Epithelial cell of esophagus (primary cell): ENCODE data around the gene BNC1.

Experiments used
- DNase-seq: peaks from one replicate; pipeline ENCODE4 v3.0.0; 2010; ENCODE audit warnings: low read depth
- H3K4me3 ChIP-seq: 2 replicates; pipeline ENCODE4 v1.5.1; 2011; ENCODE audit warnings: mild to moderate bottlenecking, low read length, control low read depth
- TF ChIP-seq, protein P1 (sequence below): IDR thresholded peaks from 2 replicates; pipeline ENCODE4 v1.5.1; 2011; ENCODE audit warnings: low read depth, mild to moderate bottlenecking, low read length, control low read depth, inconsistent platforms; ENCODE audit not compliant: insufficient read depth; ENCODE audit errors: missing control alignments

The BNC1 gene

GRCh38 chr15:83284559-83285283 is at the start of gene BNC1:
Gene BNC1 (minus strand): TSS chr15:83284664. CDS start chr15:83284628, 36 bp downstream.
- peak within 1 kb of the TSS; percentile 85 for H3K4me3 ChIP-seq
- TF ChIP-seq, protein P1, sequence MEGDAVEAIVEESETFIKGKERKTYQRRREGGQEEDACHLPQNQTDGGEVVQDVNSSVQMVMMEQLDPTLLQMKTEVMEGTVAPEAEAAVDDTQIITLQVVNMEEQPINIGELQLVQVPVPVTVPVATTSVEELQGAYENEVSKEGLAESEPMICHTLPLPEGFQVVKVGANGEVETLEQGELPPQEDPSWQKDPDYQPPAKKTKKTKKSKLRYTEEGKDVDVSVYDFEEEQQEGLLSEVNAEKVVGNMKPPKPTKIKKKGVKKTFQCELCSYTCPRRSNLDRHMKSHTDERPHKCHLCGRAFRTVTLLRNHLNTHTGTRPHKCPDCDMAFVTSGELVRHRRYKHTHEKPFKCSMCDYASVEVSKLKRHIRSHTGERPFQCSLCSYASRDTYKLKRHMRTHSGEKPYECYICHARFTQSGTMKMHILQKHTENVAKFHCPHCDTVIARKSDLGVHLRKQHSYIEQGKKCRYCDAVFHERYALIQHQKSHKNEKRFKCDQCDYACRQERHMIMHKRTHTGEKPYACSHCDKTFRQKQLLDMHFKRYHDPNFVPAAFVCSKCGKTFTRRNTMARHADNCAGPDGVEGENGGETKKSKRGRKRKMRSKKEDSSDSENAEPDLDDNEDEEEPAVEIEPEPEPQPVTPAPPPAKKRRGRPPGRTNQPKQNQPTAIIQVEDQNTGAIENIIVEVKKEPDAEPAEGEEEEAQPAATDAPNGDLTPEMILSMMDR: no peak
- peak; percentile 86 for DNase-seq

DNA sequence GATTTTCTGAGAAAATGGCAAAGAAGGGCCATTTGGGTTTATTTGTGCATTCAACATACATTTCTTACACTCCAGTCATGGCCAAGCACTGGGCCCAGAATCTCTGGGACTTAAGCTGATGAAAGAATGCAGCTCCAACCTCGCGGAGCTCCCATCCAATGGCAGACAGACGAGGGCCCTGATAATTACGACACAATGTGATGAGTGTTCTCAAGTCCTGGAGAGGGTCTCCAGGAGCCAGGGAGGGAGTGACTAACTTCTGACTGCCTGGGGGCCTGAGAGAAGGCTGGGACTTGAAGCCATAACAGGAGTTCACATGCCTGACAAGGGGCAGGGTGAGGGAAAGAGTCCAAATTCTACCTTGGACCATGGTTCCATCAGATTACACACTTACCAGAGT is 42.6 kb upstream of the BNC1 start:
- no peak overlapping the region for H3K4me3 ChIP-seq
- DNase-seq: peak; percentile 36
- TF ChIP-seq, protein P1: no peak

DNA sequence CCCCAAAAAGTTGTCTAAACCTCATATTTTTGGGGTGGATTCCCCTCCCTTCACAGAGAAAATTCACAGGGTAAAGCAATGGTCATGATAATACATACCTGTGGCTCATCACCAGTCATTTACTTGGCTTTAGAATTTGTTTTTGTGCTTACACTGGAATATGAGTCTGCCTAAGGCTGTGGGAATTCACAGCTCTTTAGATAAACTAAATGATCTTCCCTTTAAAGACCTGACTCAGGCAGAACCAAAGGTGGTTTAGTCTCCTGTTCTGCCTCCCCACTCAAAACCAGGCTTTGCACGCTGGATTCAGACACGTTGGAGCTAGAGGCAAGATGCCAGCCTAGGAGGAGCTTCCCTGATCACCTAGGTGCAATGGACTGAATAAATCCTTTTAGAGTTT is 40.3 kb upstream of the BNC1 start:
- no peak overlapping the region for H3K4me3 ChIP-seq
- TF ChIP-seq, protein P1: no peak
- DNase-seq: peak; percentile 35

DNA sequence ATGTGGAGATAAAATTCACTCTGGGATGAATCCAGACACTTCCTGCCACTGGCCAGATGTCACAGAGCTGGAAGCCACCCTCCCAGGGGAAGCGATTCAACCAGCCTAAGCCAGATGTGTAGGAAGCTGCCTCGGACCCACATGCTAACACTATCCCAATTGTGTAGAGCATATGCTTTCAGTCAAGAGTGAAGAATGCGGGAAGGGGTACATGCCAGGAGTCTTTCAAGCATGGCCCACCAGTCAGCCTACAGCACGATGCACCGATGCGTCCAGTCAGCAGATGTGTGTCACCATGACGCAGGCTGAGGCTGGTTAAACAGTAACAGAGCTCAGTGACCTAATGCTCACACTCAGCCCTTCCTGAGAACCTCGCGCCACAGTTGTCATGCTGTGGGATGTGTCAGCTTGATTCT is 38.8 kb upstream of the BNC1 start:
- no peak overlapping the region for H3K4me3 ChIP-seq
- DNase-seq: peak; percentile 95
- TF ChIP-seq, protein P1: no peak

DNA sequence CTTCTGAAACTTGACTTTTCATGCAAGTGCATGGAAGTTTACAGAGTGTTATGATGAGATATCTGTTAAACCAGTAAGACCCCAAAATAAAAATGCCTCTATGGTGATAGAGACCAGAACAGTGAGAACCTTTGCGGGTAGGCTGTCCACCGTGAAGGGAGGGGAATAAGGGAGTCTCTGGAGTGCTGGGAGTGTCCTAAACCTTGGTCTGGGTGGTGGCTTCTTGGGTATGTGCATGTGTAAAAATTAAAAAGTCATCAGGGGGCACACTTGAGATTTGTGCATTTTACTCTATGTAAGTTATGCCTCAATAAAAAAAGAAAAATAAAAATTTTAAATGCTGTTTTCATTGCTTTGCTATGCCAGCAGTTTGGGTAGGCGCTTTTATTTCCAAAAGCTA is 38.2 kb upstream of the BNC1 start:
- TF ChIP-seq, protein P1: no peak
- no peak for DNase-seq
- no peak overlapping the region for H3K4me3 ChIP-seq

DNA sequence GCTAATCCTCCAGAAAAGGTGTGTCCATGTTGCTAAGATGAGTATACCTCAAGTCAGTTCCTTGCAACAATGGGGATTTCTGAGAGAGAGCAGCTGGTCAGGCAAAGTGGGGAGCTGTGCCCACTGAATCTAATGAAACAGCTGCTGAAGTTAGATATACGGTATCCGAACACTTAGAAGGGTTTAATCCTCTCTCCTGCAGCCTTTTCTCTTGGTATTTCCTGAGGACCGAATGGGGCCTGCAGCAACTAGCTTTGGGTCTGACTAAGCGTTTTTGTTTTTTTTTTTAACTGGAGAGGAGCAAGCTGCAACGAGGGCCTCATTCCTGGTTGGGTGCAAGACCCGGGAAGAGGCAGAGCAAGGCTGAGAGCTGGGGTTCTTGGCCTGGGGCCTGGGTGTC is 37.6 kb upstream of the BNC1 start:
- no peak overlapping the region for H3K4me3 ChIP-seq
- DNase-seq: peak; percentile 88
- TF ChIP-seq, protein P1: no peak

GRCh38 chr15:83320844-83321243 is 36.4 kb upstream of the BNC1 start:
- TF ChIP-seq, protein P1: no peak
- DNase-seq: peak; percentile 68
- no peak overlapping the region for H3K4me3 ChIP-seq
